Activated CD4-positive, alpha-beta T cell treated with anti-CD3 and anti-CD28 coated beads, Interleukin-2, Interleukin-4, amounts not matched to agents 100 ng/mL and 50 ng/mL, durations not matched to agents 16 hours and 8 hours (primary cell): ENCODE data around the gene MFSD2A.
A peak's percentile ranks its signal among the peaks of the same experiment; 100 is the strongest.
"Not testable (repeated sequence)": the region's sequence is repeated elsewhere in the genome, so short reads cannot be mapped to it uniquely, and the experiment has no call there.

Source experiments
- DNase-seq: peaks from one replicate; pipeline ENCODE4 v3.0.0-alpha.2; 2020; ENCODE audit warnings: low spot score

Gene MFSD2A

DNA sequence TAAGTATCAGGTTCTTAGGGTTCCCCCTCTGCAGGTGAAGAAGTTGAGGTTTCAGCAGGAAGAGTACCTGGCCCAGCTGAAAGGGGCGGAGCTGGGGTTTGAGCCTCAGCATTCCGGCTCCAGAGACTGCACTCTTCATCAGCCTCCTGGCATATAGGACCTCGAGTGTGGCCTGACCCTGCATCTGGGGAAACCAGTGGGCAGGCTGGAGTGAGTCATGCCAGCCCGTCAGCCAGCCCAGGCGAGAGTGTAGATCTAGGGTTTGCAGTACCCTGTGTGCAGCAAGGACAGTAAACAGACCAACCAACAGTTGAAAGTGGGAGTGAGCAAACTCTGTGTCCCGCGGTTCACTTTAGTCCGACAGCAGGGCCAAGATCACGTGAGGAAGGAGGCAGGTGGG, 14.1 kb downstream of the MFSD2A start:
- DNase-seq, result no peak

DNA sequence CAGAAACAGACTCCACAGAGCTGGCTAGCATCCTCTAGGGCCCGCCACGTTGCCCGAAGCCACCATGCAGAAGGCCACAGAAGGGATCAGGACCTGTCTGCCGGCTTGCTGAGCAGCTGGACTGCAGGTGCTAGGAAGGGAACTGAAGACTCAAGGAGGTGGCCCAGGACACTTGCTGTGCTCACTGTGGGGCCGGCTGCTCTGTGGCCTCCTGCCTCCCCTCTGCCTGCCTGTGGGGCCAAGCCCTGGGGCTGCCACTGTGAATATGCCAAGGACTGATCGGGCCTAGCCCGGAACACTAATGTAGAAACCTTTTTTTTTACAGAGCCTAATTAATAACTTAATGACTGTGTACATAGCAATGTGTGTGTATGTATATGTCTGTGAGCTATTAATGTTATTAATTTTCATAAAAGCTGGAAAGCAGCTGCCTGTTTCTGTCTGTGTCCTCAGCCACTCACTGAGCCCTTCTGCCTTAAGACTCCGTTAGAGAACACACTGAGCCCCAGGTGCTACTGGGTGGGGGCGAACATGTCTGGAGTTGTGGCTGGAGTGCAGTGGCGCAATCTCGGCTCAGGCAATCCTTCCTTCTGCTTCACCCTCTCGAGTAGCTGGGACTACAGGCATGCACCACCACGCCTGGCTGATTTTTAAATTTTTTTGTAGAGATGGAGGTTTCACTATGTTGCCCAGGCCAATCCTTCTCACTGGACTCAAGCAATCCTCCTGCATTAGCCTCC, 14.8 kb downstream of the MFSD2A start:
- DNase-seq, result no peak

DNA sequence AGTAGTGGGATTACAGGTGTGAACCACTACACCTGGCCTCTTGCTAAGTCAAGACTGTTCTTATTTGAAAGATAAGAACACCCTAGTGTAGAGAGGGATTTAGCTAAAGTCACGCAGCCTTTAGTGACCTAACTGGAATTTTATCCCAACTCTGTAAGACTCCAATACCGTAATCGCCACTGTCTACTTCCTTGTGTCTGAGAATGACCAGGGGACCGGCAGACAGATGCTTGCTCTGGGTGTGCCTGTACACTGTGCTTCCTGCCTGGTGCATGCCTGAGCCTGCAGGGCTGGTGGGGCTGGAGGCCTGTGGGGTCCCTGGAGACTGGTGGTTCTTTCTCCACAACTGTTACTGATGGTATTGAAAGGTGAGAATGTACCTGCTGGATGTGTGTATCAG, 15.3 kb downstream of the MFSD2A start:
- DNase-seq, result no peak

DNA sequence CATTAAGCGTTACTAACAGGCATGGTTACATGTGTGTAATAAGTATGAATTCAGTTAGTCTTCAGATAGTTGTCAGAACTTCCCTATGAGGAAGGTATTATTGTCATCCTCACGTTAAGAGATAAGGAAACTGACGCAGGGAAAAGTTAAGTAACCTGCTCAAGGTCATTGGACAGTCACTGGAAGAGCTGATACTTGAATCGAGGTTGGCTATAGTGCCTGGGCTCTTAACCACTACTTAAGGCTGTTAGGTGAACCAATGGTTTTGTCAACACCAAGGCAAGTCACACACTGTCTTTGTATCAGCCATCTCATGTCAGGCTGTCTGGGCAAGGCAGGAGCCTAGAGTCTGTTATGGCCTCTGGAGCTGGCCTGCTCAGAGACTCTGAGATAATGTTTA, 16.2 kb downstream of the MFSD2A start:
- DNase-seq, result no peak

DNA sequence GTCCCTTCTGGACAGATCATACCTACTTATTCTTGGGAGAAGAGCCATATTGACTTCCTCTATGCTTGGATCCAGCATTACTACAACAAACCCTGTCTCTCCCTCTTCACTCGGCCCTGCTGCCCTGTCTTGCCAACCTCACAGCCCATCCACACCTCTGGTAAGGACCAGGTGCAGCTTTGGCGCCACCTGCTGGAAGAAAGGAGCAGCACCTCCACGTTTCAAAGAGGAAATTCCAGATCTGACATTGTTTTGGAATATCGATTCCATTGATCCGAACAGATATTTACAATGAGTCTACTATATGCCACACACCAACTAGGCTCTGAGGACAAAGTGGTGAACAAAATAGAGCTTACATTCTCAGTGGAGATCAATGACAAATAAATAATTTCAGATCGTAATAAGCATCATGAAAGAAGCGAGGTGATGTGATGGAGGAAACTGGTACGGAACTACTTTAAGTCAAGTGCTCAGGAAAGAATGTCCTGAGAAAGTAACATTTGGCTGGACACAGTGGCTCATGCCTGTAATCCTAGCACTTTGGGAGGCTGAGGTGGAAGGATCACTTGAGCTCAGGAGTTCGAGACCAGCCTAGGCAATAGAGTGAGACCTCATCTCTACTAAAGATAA, 18.7 kb downstream of the MFSD2A start:
- DNase-seq, result peak; percentile 69

DNA sequence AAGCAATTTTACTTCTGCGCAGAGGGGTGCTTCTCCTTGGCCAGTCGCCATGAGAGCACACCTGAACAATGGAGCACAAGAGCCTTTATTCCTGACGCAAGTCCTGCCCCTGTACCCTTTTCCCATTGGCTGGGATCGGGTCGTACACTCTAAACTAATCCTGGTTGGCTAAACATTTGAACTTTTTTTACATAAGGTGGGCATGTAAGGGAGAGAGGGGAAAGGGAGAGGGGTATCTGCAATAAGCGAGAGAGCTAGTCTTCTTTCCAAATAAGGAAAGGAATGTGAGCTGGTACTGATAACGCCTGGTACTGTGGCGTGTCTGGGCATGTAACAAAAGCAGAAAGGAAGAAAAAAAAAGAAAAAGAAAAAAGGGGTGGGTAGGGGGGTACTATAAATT, 21.8 kb downstream of the MFSD2A start:
- no peak for DNase-seq

DNA sequence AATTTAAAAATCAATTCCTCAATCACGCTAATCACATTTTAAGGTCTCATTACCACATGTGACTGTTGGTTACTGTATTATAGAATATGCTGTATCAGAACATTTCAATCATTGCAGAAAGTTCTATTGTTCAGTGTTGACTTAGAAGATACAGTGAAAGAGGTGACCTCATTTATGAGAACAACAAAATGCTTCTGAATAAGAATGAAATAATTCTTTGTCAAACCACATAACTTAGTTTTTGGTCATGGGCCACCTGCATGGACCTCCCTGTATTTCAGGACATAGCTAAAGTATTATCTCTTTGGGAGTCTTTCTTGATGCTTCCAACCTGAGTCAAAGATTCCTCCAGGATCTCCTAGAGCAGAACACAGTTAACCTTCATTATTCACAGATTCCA, 22.3 kb downstream of the MFSD2A start:
- no peak for DNase-seq

DNA sequence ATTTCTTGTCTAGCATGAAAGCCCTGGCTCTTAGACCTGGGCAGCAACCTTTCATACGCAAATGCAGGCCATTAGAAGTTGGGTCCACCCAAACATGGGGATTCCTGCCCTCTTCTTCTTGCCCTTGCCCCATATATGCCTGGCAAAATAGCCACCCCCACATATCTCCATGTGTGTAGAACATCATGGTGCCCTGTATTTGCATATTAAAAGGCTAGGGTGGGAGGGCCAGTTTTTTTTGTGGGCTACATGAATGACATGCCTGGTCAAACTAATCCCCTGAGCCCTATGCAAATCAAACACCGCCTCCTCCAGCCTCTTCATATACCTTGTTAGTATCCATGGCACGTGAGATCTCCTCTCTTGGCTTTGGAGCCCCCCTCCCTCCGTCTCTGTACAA, 24.7 kb downstream of the MFSD2A start:
- no peak for DNase-seq

DNA sequence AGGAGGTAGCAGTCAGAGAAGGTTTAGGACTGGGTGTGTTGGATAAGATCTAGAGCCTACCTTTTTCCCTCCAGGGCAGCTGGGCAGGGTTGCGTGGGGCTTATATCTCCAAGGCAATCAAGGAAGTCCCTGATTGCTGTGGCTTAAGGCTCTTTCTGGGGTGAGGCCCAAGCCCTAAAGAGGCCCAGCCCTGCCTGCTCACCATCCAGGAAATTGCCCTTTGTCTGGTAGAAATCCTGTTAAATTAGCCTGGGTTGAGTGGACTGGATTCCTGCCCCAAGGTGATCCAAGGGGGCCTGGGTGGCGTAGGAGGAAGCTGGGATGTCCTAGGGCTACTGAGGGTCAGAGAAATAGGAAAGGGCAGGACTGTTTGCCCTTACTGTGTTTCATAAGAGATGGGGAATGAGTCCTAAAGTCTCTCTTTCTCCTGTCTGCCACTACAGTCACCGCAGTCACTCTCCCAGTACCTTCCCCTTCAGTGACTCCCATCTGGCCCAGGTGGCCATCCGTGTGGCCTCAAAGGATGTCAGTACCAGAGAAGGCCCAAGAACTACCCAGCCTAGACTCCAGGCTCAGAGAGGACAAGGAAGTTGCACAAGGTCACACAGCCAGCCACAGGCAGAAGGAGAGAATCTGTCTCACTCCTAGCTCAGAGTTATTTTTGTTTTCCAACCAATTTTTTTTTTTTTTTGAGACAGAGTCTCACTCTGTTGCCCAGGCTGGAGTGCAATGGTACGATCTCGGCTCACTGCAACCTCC, 25.8 kb downstream of the MFSD2A start:
- no peak for DNase-seq

DNA sequence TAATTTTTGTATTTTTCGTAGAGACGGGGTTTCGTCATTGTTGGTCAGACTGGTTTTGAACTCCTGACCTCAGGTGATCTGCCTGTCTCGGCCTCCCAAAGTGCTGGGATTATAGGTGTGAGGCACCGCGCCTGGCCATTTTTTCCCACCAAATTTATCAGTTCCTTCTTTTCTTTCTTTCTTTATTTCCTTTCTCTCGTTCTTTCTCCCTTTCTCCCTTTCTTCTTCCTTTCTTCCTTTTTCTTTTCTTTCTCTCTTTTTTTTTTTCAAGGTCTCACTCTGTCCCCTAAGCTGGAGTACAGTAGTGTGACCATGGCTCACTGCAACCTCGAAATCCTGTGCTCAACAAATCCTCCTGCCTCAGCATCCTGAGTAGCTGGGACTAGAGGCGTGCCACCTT, 26.4 kb downstream of the MFSD2A start:
- no peak for DNase-seq

DNA sequence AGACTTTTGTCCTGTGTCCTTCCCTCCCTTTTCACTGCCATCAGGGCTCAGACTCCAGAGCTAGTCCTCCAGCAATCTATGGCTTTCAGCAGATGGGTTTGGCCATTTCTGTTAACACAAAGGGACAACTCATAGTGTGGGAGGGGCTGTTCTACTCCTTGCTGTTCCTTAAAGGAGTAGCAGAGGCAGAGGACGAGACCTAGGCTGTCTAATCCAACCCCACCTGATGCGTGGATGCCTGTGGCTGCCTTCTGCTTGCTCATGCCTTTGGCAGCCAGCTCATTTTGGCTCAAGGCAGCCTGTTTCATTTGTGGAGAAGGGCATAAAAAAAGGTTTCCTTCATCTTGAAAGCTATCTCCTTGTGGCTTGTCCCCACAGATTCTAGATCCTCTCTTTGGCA, 27.0 kb downstream of the MFSD2A start:
- no peak for DNase-seq

DNA sequence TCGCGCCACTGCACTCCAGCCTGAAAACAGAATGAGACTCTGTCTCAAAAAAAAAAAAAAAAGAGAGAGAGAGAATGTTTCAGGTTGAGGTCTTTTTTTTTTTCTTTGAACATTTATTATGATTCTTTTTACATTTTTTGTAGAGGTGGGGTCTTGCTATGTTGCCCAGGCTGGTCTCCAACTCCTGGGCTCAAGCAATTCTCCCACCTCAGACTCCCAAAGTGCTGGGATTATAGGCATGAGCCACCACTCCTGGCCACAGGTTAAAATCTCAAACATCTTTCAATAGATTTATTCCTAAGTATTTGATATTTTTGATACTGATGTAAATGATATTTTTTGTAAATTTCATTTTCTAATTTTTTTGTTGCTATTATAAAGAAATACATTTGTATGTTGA, 29.5 kb downstream of the MFSD2A start:
- DNase-seq, result not testable (repeated sequence)

DNA sequence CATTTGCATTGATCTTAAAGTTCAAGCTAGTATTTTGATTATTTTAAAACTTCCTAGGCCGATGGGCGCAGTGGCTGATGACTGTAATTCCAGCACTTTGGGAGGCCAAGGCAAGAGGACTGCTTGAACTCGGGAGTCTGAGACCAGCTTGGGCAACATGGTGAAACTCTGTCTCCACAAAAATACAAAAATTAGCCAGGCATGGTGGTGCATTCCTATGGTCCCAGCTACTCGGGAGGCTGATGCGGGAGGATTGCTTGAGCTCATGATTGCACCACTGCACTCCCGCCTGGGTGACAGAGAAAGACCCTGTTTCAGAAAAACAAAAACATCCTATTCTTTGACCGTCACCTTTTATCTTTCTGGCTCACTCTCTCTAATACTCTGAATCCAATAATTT, 30.0 kb downstream of the MFSD2A start:
- DNase-seq, result no peak

DNA sequence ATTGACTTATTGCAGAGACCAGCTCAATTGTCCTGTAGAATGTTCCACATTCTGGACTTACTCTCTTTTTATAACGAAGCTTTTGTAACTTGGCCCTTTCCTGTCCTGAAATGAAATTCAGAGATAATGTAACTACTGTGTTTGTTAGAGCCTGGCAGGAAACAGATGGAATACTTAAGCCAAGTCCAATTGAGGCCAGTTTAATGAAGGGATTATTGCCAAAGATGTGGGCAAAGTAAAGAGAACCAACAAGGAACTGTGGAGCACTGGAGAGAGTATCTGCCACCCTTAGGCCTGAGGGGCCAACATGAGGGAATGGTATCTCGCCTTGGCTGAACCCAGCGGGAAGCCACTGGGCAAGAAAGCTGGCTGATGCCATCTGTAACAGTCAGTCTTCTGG, 32.9 kb downstream of the MFSD2A start:
- DNase-seq, result no peak

DNA sequence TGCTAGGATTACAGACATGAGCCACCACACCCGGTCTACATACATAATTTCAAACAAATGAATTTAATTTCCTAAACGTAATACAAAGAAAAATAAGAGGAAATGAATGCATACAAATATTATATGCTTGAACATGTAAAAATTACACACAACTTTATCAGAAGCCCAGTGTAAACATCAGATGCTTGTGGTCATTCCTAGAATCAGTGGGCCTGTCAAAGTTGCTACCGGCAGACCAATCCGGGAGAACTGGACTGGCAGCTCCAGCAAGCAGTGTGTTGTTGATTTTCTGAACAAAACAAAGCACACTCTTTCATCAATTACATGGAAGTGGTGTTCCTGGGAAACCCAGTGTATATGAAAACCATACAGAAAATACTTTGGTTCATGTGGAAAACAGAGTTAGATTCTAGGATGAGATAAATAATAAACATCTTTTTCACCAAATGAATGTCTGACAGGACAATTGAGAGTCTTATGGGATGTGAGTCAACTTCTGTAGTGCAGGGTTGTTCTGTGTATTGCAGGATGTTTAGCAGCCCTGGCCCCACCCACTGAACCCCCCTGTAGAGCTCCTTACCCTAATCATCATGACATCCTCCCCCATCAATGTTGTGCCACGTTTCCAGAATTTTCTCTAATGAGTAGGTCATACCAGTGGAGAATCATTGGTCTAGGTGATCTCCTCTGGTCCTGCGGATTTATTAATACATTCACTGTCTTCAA, 33.8 kb downstream of the MFSD2A start:
- DNase-seq, result no peak

DNA sequence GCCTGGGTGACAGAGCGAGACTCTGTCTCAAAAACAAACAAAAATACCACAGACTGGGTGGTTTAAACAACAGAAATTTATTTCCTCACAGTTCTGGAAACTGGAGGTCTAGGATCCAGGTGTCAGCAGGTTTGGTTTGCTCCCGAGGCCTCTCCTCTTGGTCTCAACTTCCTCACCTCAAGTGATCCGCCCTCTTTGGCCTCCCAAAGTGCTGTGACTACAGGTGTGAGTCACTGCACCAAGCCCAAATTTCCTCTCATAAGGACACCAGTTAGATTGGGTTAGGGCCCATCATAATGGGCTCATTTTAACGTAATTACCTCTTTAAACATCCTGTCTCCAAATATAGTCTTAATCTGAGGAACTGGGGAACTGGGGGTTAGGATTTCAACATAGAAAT, 35.5 kb downstream of the MFSD2A start:
- DNase-seq, result no peak

DNA sequence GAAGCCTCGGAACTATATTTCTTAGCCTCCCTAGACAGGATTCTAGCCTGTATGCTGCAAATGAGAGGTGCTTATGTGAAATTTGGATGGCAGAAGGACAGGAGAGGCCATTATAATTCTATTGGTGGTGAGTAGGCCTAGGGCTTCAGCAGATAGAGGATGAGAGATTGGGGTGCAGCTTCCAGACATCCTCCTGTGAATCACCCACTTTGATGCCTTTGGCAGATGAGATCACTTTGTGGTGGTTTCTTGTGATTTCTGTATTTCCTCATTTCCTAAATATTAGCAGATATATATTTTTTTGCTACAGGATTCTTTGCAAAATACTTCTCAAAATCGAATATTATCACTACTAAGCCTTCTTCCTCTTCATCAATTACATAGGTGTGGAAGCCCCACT, 37.3 kb downstream of the MFSD2A start:
- DNase-seq, result no peak

DNA sequence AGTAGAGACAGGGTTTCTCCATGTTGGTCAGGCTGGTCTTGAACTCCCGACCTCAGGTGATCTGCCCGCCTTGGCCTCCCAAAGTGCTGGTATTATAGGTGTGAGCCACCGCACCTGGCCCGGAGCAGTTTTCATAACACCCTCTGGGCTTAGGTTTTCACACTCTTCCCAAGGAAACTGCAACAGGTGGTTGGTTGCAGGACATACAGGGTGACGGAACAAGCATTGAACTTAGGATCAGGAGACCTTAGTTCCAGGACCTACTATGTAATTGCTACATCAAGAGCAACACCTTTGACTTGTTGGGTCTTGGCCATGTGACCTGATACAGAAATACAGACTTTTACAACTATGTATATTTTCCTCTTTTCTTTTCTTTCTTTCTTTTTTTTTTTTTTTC, 37.9 kb downstream of the MFSD2A start:
- no peak for DNase-seq

DNA sequence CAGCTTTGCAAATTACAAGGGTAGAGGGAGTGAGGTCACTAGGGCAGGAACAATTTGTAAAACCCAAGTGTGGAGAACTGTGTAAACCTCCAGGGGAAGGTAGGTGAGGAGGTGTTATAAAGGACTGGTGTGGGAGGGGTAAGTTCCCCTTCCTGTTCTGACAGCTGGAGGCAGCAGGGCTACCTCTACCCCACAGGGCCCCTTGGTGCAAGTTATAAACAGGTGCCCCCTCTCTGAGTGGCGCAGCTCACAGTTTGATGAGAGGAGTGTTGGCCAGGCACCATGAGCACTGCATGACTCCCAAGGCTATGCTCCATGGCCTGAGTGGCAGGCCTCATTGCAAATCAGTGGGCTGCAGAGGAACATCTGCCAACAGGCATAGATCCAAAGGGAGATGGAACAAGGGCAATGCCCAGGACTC, 41.0 kb downstream of the MFSD2A start:
- DNase-seq, result no peak

DNA sequence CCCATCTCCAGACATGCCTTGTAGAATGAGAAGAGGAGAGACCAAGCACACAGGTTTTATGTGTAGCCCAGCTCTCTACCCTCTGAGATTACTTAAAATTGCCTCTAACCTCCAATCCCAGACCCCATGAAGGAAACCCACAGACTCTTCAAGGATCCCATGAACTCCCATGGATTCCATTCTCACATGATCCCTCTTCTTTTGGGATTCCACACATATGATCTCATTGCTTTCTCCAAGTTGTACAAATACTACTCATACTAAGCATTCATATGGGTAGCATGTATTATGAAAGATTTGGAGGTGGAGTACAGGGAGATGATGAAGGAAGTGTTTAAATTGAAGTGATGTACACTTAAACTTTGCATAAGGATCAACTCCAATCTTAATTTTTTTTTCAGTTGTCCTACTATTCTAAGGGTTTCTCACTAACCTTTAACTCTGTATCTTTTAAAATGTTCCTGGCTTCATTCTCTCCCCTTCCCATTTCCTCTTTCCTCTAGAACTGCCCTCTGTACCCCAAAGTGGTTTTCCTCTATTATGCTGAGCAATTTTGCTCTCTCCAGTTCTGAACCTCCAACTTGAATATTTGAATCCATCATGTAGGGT, 41.6 kb downstream of the MFSD2A start:
- DNase-seq, result no peak

DNA sequence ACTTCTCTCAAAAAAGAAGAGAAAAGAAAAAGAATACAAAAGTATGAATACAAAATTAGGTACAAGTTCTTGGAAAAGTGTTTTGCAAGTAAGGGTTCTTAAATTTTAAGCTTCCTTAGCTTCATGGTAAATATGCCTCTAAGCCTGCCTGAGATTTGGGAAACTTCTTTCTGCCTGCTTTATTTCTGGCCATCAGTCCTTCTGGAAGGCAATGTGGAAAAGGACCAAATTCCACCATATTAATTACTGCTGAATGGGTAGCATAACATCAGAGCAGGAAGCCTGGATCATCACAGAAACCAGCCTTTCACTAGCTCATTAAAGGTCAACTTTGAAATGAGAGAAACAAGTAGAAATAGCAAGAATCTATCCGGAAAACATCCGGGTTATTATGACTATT, 46.5 kb downstream of the MFSD2A start:
- no peak for DNase-seq
